Germinal center (tissue), 1 donor: ENCODE data around the gene RASA3.

Experiments
- DNase-seq: peaks from one replicate; pipeline ENCODE4 v3.0.0; 2012; ENCODE audit warnings: mixed read lengths, low spot score

The RASA3 gene

GRCh38 chr13:114067381-114067885 is 65.0 kb downstream of the RASA3 start:
- peak; percentile 35 for DNase-seq

- DNase-seq, result no peak
These were observed 65.5 kb downstream of the RASA3 start for GRCh38 chr13:114066956-114067355.

- DNase-seq, result no peak
These were observed 66.3 kb downstream of the RASA3 start for GRCh38 chr13:114065926-114066774.

GRCh38 chr13:114065141-114065925 is 67.1 kb downstream of the RASA3 start:
- DNase-seq, result peak; percentile 34

GRCh38 chr13:114064450-114065140 is 67.8 kb downstream of the RASA3 start:
- no peak for DNase-seq

- no peak for DNase-seq
These were observed 68.6 kb downstream of the RASA3 start for GRCh38 chr13:114063545-114064449.

GRCh38 chr13:114062754-114063153 is 69.7 kb downstream of the RASA3 start:
- no peak for DNase-seq

GRCh38 chr13:114062341-114062740 is 70.1 kb downstream of the RASA3 start:
- DNase-seq, result no peak

- DNase-seq, result no peak
These were observed 70.7 kb downstream of the RASA3 start for GRCh38 chr13:114061744-114062143.

- DNase-seq, result no peak
These were observed 71.4 kb downstream of the RASA3 start for GRCh38 chr13:114061047-114061446.

GRCh38 chr13:114059946-114060860 is 72.2 kb downstream of the RASA3 start:
- no peak for DNase-seq

- no peak for DNase-seq
These were observed 73.0 kb downstream of the RASA3 start for GRCh38 chr13:114059428-114059827.

GRCh38 chr13:114058051-114058867 is 74.2 kb downstream of the RASA3 start:
- DNase-seq, result no peak

GRCh38 chr13:114057166-114058050 is 75.0 kb downstream of the RASA3 start:
- no peak for DNase-seq

- no peak for DNase-seq
These were observed 76.0 kb downstream of the RASA3 start for GRCh38 chr13:114056205-114057013.

- no peak for DNase-seq
These were observed 76.7 kb downstream of the RASA3 start for GRCh38 chr13:114055766-114056165.

GRCh38 chr13:114054830-114055439 is 77.5 kb downstream of the RASA3 start:
- no peak for DNase-seq
